ENCODE results near the gene LRP1B.
A peak's percentile ranks its signal among the peaks of the same experiment; 100 is the strongest.

LRP1B gene

DNA sequence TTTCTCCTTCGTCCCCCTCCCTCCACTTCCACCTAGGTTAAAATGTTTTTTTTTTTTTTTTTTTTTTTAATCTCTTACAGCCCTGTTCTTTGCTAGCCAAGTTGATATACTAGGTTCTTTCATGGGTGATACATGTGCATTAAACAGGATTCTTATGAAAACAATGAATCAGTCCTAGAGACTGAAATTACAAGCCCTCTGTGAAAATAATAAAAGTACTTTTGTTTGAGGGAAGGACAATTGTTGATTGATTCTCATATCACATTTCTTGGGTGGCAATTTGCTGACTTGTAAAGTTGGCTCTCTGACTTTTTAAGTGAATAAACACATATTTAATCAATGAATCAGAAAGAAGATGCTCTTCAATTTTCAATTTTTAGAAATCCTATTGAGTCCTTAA lies 639.9 kb downstream of the LRP1B start:
- Histone ChIP-seq H3K27me3 (no peaks in the 10 kb centered on the region), H3K9ac (no peak overlapping the region), H3K36me3 (no peaks in the 10 kb centered on the region), H3K4me2 (no peak overlapping the region), H3K4me3 (no peak overlapping the region), H3K27ac (no peak overlapping the region), H3K4me1 (no peaks in the 10 kb centered on the region), H3K9me3 (replicated peaks in 1 of 11) (no peaks in the 10 kb centered on the region; a peak in 1 of 22 replicates), H4K20me1 (no peaks in the 10 kb centered on the region)
- TF ChIP-seq Cebpa-rat (IDR thresholded peaks at IDR 0.05), result no peak

DNA sequence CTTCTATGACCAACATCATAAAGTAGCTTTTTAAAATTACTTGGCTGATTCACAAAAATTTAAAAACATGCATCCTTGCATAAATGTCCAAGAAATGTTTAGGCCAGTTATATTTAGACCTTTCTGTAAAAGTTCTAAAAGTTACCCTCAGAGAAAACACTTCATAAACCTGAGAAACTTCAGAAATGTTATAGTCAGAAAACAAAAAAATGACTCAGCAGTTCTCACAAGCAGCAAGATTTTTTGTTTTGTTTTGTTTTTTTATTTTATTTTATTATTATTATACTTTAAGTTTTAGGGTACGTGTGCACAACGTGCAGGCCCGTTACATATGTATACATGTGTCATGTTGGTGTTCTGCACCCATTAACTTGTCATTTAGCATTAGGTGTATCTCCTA lies 648.1 kb downstream of the LRP1B start:
- Histone ChIP-seq H3K9ac (no peak overlapping the region), H4K20me1 (no peaks in the 10 kb centered on the region), H3K9me3 (replicated peaks in 1 of 11) (no peaks in the 10 kb centered on the region), H3K27ac (no peak overlapping the region), H3K4me2 (no peak overlapping the region), H3K27me3 (no peaks in the 10 kb centered on the region), H3K4me1 (no peaks in the 10 kb centered on the region), H3K4me3 (no peak overlapping the region), H3K36me3 (no peaks in the 10 kb centered on the region)
- TF ChIP-seq Cebpa-rat (IDR thresholded peaks at IDR 0.05), result no peak

DNA sequence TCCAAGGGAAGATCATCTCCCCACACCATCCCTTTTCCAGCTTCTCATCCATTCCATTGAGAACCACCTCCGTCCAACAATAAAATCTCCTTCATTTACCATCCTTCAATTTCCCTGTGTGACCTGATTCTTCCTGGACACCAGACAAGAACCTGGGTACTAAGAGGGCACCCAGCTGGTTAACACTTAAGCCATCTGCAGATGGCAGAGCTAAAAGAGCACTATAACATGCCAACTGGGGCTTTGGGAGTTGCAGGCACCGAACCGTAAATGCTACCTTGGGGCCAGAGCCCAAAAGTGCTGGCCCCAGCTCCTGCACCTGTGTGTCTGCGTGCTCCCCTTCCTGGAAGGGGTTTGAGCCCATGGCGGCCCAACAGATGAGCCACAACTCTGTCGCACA lies 655.0 kb downstream of the LRP1B start:
- peaks cover 0 to 9% (median 0%) of the 10 kb centered on the region in 10 experiments; a peak in 5 of 20 replicates for H3K4me1 ChIP-seq
- H3K4me3 ChIP-seq, result no peak overlapping the region
- H3K36me3 ChIP-seq, result no peaks in the 10 kb centered on the region
- H3K4me2 ChIP-seq, result peak overlapping the region in 3 of 11 experiments; percentile 12 to 34 (median 18); a peak in 4 of 22 replicates
- TF ChIP-seq Cebpa-rat (IDR thresholded peaks at IDR 0.05), result no peak
- H3K27ac ChIP-seq, result no peak overlapping the region
- H3K9me3 ChIP-seq (replicated peaks in 1 of 11), result no peaks in the 10 kb centered on the region; a peak in 1 of 22 replicates
- H3K9ac ChIP-seq, result no peak overlapping the region
- H3K27me3 ChIP-seq, result no peaks in the 10 kb centered on the region
- no peaks in the 10 kb centered on the region for H4K20me1 ChIP-seq

DNA sequence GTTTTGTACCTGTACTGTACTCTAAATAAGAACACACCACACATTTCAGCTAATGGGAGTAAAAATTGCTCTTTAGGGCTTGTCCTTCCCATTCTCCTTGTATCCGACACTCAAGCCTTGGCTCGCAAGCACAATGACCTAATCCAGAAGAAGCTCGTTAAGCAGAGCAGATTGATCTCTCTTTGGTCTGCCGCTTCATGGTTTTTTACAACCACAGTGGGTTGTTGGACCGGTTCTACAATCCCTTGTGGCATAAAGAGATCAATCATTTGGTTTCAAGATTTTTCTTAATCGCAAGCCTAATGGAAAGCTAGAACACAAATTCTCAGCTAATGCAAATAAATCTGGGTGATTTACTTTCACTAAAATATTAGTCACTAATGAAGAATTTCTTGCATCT lies 662.1 kb downstream of the LRP1B start:
- Histone ChIP-seq H3K4me3 (no peak overlapping the region), H3K4me1 (no peaks in the 10 kb centered on the region), H3K27me3 (no peaks in the 10 kb centered on the region), H3K9ac (no peak overlapping the region), H3K9me3 (replicated peaks in 1 of 11) (no peaks in the 10 kb centered on the region), H3K27ac (no peak overlapping the region), H3K36me3 (no peaks in the 10 kb centered on the region), H3K4me2 (no peak overlapping the region), H4K20me1 (no peaks in the 10 kb centered on the region)
- no peak for TF ChIP-seq Cebpa-rat (IDR thresholded peaks at IDR 0.05)

DNA sequence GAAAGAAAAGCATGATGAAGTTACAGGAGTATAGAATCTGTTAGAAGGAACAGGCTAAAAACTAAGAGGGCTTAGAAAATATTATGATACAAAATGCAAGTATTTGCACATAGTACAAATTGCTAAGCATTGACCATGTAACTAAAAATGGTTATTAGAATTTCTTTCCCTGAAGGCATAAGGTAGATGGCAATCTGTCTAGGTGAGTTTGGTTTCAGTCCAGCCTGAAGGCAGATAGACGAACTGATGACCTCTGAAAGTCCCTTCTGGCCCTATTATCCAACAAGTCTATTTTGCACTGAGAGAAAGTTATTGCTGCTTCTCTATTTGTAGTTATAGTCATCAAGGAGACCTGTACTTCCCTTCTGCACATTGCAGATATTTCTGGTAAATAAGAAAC lies 663.5 kb downstream of the LRP1B start:
- Histone ChIP-seq H3K27me3 (no peaks in the 10 kb centered on the region), H3K36me3 (no peaks in the 10 kb centered on the region), H3K4me3 (no peak overlapping the region), H3K9ac (no peak overlapping the region), H3K27ac (no peak overlapping the region), H3K4me2 (no peak overlapping the region), H3K9me3 (replicated peaks in 1 of 11) (no peaks in the 10 kb centered on the region), H3K4me1 (no peaks in the 10 kb centered on the region), H4K20me1 (no peaks in the 10 kb centered on the region)
- no peak for TF ChIP-seq Cebpa-rat (IDR thresholded peaks at IDR 0.05)

DNA sequence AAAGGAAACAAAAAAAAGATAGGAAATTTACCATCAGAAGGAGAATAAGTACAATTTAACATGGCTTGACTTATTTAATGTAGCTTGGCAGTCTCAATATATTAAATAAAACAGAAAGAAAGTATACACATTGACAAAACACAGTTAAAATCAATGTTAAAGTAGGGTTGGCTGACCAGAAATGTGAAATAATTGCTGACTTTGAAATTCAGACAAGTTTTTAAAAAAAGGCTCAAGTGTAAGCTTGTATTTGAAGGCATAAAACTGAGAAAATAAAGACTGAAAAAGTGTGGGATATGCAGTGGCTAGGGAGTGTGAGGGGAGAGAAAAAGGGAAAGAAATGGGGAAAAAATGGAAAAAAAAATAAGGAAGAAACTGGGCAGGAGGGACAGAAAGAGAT lies 665.8 kb downstream of the LRP1B start:
- Histone ChIP-seq H3K4me1 (no peaks in the 10 kb centered on the region), H3K9ac (no peak overlapping the region), H4K20me1 (no peaks in the 10 kb centered on the region), H3K4me3 (no peak overlapping the region), H3K27ac (no peak overlapping the region), H3K4me2 (no peak overlapping the region), H3K36me3 (no peaks in the 10 kb centered on the region), H3K27me3 (no peaks in the 10 kb centered on the region), H3K9me3 (replicated peaks in 1 of 11) (no peaks in the 10 kb centered on the region)
- TF ChIP-seq Cebpa-rat (IDR thresholded peaks at IDR 0.05), result no peak

DNA sequence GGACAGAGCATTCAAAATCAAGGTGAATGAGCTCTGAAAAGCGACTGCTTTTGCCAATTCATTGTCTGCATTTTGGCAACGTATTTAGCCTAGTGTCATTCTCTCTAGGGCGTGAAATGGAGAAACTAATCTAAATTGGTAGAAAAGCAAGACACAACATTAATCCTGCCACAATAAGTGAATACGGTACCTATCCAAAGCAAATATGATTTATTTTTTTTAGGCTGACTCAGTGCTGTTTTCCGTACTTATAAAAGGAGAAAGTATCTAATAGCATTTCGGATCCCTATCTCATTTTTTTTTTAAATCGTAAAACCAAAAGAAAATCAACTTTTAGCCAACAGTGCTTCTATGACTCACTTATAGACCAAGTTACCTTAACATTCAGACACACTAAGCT lies 672.5 kb downstream of the LRP1B start:
- Histone ChIP-seq H3K9me3 (replicated peaks in 1 of 11) (no peaks in the 10 kb centered on the region), H3K36me3 (no peaks in the 10 kb centered on the region), H3K4me1 (no peaks in the 10 kb centered on the region), H3K27ac (no peak overlapping the region), H3K4me3 (no peak overlapping the region), H4K20me1 (no peaks in the 10 kb centered on the region), H3K9ac (no peak overlapping the region), H3K27me3 (no peaks in the 10 kb centered on the region), H3K4me2 (no peak overlapping the region)
- no peak for TF ChIP-seq Cebpa-rat (IDR thresholded peaks at IDR 0.05)

DNA sequence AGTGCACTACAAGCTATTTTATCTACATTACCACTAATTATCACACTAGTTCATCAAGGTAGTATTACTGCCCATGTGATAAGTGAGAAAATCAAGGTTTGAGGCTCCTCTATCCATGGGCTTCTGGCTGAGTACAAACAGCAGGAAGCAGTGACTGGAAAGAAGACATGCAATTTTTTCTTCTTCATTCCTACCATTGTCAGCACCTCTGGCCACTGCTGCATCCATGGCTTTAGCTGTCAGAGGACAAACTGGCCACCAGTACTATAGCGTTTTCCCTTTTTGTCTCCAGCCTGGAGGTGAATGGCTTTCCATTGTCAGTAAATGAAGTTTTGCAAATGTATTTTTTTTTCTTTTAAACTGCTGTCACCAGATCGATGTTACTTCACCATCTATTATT lies 674.9 kb downstream of the LRP1B start:
- no peaks in the 10 kb centered on the region for H3K4me1 ChIP-seq
- H3K27me3 ChIP-seq, result no peaks in the 10 kb centered on the region
- H3K4me2 ChIP-seq, result no peak overlapping the region
- H4K20me1 ChIP-seq, result no peaks in the 10 kb centered on the region
- no peak for TF ChIP-seq Cebpa-rat (IDR thresholded peaks at IDR 0.05)
- no peak overlapping the region for H3K27ac ChIP-seq
- H3K9me3 ChIP-seq (replicated peaks in 1 of 11), result no peaks in the 10 kb centered on the region
- no peak overlapping the region for H3K4me3 ChIP-seq
- H3K36me3 ChIP-seq, result no peaks in the 10 kb centered on the region
- H3K9ac ChIP-seq, result no peak overlapping the region

DNA sequence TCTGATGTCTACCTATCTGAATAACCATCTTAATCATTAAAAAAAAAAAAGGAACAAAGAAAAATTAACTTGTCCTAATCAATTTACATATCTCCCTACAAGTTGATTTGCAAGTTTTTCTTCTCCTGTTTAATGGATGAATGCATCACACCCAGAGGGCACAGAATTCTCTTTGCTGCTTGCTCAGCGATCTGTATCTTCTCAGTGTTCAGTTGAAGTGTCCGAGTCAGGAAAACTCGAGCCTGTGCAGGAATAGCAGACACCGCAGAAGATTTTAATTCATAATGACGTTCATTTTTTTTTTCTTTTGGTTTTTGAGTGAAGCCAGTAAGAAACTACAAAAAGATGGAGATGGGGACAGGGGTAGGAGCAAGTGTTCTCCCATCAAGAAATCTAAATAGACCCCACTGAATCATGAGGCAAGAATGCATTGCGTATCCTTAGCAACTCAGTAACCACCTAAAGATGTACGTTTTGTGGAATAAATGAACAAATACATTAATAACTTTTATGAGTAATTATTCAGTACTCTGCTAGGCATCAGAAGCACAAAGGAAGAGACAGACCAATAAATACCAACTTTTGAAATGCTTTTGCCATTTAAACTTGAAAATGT lies 675.5 kb downstream of the LRP1B start:
- H3K27ac ChIP-seq, result no peak overlapping the region
- no peak for TF ChIP-seq Cebpa-rat (IDR thresholded peaks at IDR 0.05)
- H3K9me3 ChIP-seq (replicated peaks in 1 of 11), result no peaks in the 10 kb centered on the region

DNA sequence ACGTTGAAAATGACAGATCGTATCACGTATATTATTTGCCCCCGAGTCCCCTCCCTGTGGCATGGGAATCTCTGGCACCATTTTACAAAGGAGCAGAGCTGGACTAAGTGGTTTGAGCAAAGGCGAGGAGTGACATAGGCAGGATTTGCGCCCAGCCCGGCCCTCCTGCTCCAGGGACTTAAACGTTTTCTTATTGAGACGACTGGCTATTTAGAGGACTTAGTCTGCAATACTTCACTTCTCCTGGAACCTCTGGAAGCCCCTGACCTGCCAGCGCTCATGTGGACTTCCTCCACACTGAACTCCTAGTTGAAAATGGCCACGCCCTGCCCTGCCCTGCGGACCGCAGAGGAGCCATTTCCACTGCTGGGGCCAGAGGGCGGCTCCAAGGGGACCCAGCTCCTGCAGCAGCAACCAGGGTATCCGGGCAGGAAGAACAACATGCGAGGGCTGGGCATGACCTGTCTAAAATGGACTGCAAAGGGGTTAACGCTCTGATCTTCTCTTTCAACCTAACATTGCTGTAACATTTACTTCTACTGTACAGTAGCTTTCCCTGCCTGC lies 690.7 kb downstream of the LRP1B start:
- no peak overlapping the region for H3K9ac ChIP-seq
- TF ChIP-seq Cebpa-rat (IDR thresholded peaks at IDR 0.05), result no peak
- H3K27ac ChIP-seq, result no peak overlapping the region
- no peaks in the 10 kb centered on the region for H3K36me3 ChIP-seq
- H3K4me2 ChIP-seq, result no peak overlapping the region
- no peaks in the 10 kb centered on the region for H3K4me1 ChIP-seq
- no peaks in the 10 kb centered on the region for H3K27me3 ChIP-seq
- peaks cover 0 to 12% (median 0%) of the 10 kb centered on the region in 11 experiments; a peak in 4 of 22 replicates for H3K9me3 ChIP-seq (replicated peaks in 1 of 11)
- no peak overlapping the region for H3K4me3 ChIP-seq
- no peaks in the 10 kb centered on the region for H4K20me1 ChIP-seq

More for the DNA sequence above, 675.5 kb downstream of the LRP1B start:
- H3K27me3 ChIP-seq, result no peaks in the 10 kb centered on the region
- H4K20me1 ChIP-seq, result no peaks in the 10 kb centered on the region
- no peak overlapping the region for H3K4me3 ChIP-seq
- H3K4me1 ChIP-seq, result no peaks in the 10 kb centered on the region
- no peak overlapping the region for H3K4me2 ChIP-seq
- no peaks in the 10 kb centered on the region for H3K36me3 ChIP-seq
- no peak overlapping the region for H3K9ac ChIP-seq

Data from BLaER1 treated with 17β-estradiol and CSF1 and Interleukin-3, amounts not matched to agents 10 nM and 100 nM (cell line).